ENCODE data around the gene EMILIN3.

EMILIN3 gene

GRCh38 chr20:41364967-41365765 lies 1.5 kb downstream of the EMILIN3 start:
- no peak for TF ChIP-seq CTCF (IDR thresholded peaks at IDR 0.05; ENCODE audit: low read length, missing control alignments)
- DNase-seq (ENCODE audit: low read depth) = no peak
- no peak overlapping the region for H3K4me3 ChIP-seq (replicated peaks; ENCODE audit: low read depth, low read length)

- TF ChIP-seq CTCF (IDR thresholded peaks at IDR 0.05; ENCODE audit: low read length, missing control alignments) = no peak
- no peak for DNase-seq (ENCODE audit: low read depth)
- H3K4me3 ChIP-seq (replicated peaks; ENCODE audit: low read depth, low read length) = no peak overlapping the region
These were observed 2.3 kb downstream of the EMILIN3 start for GRCh38 chr20:41364236-41364855.

- DNase-seq (ENCODE audit: low read depth) = no peak
- H3K4me3 ChIP-seq (replicated peaks; ENCODE audit: low read depth, low read length) = no peak overlapping the region
- no peak for TF ChIP-seq CTCF (IDR thresholded peaks at IDR 0.05; ENCODE audit: low read length, missing control alignments)
These were observed 3.0 kb downstream of the EMILIN3 start for GRCh38 chr20:41363601-41364000.

- H3K4me3 ChIP-seq (replicated peaks; ENCODE audit: low read depth, low read length) = no peak overlapping the region
- TF ChIP-seq CTCF (IDR thresholded peaks at IDR 0.05; ENCODE audit: low read length, missing control alignments) = no peak
- DNase-seq (ENCODE audit: low read depth) = no peak
These were observed 3.9 kb downstream of the EMILIN3 start for GRCh38 chr20:41362748-41363140.

- DNase-seq (ENCODE audit: low read depth) = no peak
- H3K4me3 ChIP-seq (replicated peaks; ENCODE audit: low read depth, low read length) = no peak overlapping the region
- no peak for TF ChIP-seq CTCF (IDR thresholded peaks at IDR 0.05; ENCODE audit: low read length, missing control alignments)
These were observed 4.6 kb downstream of the EMILIN3 start for GRCh38 chr20:41361757-41362747.

- no peak overlapping the region for H3K4me3 ChIP-seq (replicated peaks; ENCODE audit: low read depth, low read length)
- TF ChIP-seq CTCF (IDR thresholded peaks at IDR 0.05; ENCODE audit: low read length, missing control alignments) = no peak
- no peak for DNase-seq (ENCODE audit: low read depth)
These were observed 5.5 kb downstream of the EMILIN3 start for GRCh38 chr20:41360831-41361756.

All from fibroblast of pulmonary artery (primary cell).